IMR-90 (cell line): ENCODE results near the gene DGKB. TPM values are rescaled to one million over a fixed set of nuclear protein-coding genes. Genes with fewer than 3 reads are reported as not detected.

Source experiments
- ATAC-seq: fragments of 200-7000 bp; cut with Tn5 transposase; 2 replicates; pipeline ENCODE4 v1.9.1; 2020; ENCODE audit warnings: low read depth, mild to moderate bottlenecking, moderate library complexity
- BruUV-seq: library from RNA; stranded (reverse); fragments of 400-500 nt; replicated peaks from 2 replicates; lab custom pipeline; 2021; lab: Mats Ljungman, UMichigan
- CTCF ChIA-PET: fragments of 300-600 bp; formaldehyde crosslinking; extraction: SDS; loops from one replicate; lab custom pipeline; 2021; ENCODE audit warnings: antibody characterized with exemption; lab: Yijun Ruan, JAX
- POLR2A ChIA-PET: fragments of 300-600 bp; sonication (Branson Sonifier 250); formaldehyde crosslinking; loops from one replicate; lab custom pipeline; 2022; ENCODE audit warnings: antibody characterized with exemption; ENCODE audit not compliant: unreplicated experiment; lab: Charles Lee
- DNase-seq: peaks from one replicate; pipeline ENCODE4 v3.0.0; 2013
- H2AFZ ChIP-seq: replicated peaks from 2 replicates; pipeline ENCODE3; 2013; ENCODE audit warnings: low read length, mild to moderate bottlenecking; ENCODE audit not compliant: poor library complexity
- H2AK5ac ChIP-seq: 2 replicates; pipeline ENCODE4 v1.6.1; 2013; ENCODE audit warnings: low read depth, low read length, inconsistent platforms
- H2AK9ac ChIP-seq: replicated peaks from 2 replicates; pipeline ENCODE3; 2013; ENCODE audit warnings: mild to moderate bottlenecking, low read depth, low read length, moderate library complexity; ENCODE audit not compliant: poor library complexity
- H2BK120ac ChIP-seq: 2 replicates; pipeline ENCODE4 v1.6.1; 2013; ENCODE audit warnings: low read depth, low read length, inconsistent platforms
- H2BK15ac ChIP-seq: 3 replicates; pipeline ENCODE4 v1.6.1; 2013; ENCODE audit warnings: low read depth, low read length, inconsistent platforms
- H2BK20ac ChIP-seq: 2 replicates; pipeline ENCODE4 v1.6.1; 2013; ENCODE audit warnings: low read depth, mild to moderate bottlenecking, inconsistent platforms, low read length, moderate library complexity
- H2BK5ac ChIP-seq: 2 replicates; pipeline ENCODE4 v1.6.1; 2013; ENCODE audit warnings: mild to moderate bottlenecking, low read depth, low read length, inconsistent platforms; ENCODE audit not compliant: poor library complexity, severe bottlenecking
- H3K14ac ChIP-seq: replicated peaks from 2 replicates; pipeline ENCODE4 v1.6.1; 2013; ENCODE audit warnings: low read depth, low read length, inconsistent platforms
- H3K18ac ChIP-seq: 2 replicates; pipeline ENCODE4 v1.6.1; 2013; ENCODE audit warnings: low read depth, low read length, control low read depth
- H3K23ac ChIP-seq: 2 replicates; pipeline ENCODE4 v1.6.1; 2013; ENCODE audit warnings: low read depth, low read length, inconsistent platforms
- H3K27ac ChIP-seq: 2 replicates; pipeline ENCODE4 v1.5.1; 2013; ENCODE audit warnings: mild to moderate bottlenecking, control low read depth, low read length; ENCODE audit not compliant: insufficient read depth
- H3K27me3 ChIP-seq: 2 replicates; pipeline ENCODE4 v1.6.1; 2013; ENCODE audit warnings: low read length; ENCODE audit not compliant: control insufficient read depth, insufficient read depth
- H3K36me3 ChIP-seq: 2 replicates; pipeline ENCODE4 v1.6.1; 2013; ENCODE audit warnings: low read length, mixed read lengths; ENCODE audit not compliant: control insufficient read depth, insufficient read depth
- H3K4ac ChIP-seq: 2 replicates; pipeline ENCODE4 v1.6.1; 2013; ENCODE audit warnings: low read depth, low read length, inconsistent platforms
- H3K4me1 ChIP-seq: 2 replicates; pipeline ENCODE4 v1.6.1; 2013; ENCODE audit warnings: low read length, mixed read lengths; ENCODE audit not compliant: control insufficient read depth, insufficient read depth
- H3K4me2 ChIP-seq: 2 replicates; pipeline ENCODE4 v1.6.1; 2013; ENCODE audit warnings: low read depth, mild to moderate bottlenecking, control low read depth, low read length, moderate library complexity
- H3K4me3 ChIP-seq: 2 replicates; pipeline ENCODE4 v1.5.1; 2013; ENCODE audit warnings: low read depth, mild to moderate bottlenecking, control low read depth, low read length, moderate library complexity; ENCODE audit not compliant: insufficient read depth
- H3K56ac ChIP-seq: 2 replicates; pipeline ENCODE4 v1.6.1; 2013; ENCODE audit warnings: low read length, inconsistent platforms; ENCODE audit not compliant: insufficient read depth; ENCODE audit errors: extremely low read depth
- H3K79me1 ChIP-seq, 2 experiments: 2 replicates each; pipeline ENCODE4 v1.6.1; 2013; ENCODE audit warnings: low read length in 2 of 2, inconsistent platforms in 1 of 2, low read depth in 1 of 2
- H3K9ac ChIP-seq: 2 replicates; pipeline ENCODE4 v1.6.1; 2013; ENCODE audit warnings: low read depth, low read length, control low read depth
- H3K9me1 ChIP-seq: 2 replicates; pipeline ENCODE4 v1.6.1; 2013; ENCODE audit warnings: low read length, inconsistent platforms; ENCODE audit not compliant: insufficient read depth
- H3K9me3 ChIP-seq: 2 replicates; pipeline ENCODE4 v1.6.1; 2013; ENCODE audit warnings: low read length; ENCODE audit not compliant: control insufficient read depth, insufficient read depth
- H4K20me1 ChIP-seq: 2 replicates; pipeline ENCODE4 v1.6.1; 2013; ENCODE audit warnings: low read length, inconsistent platforms; ENCODE audit not compliant: insufficient read depth
- H4K5ac ChIP-seq: 2 replicates; pipeline ENCODE4 v1.6.1; 2013; ENCODE audit warnings: mild to moderate bottlenecking, low read depth, low read length, control low read depth
- H4K8ac ChIP-seq, 2 experiments: 2 replicates each; pipeline ENCODE4 v1.6.1; 2013; ENCODE audit warnings: low read depth in 2 of 2, low read length in 2 of 2, control low read depth in 1 of 2, inconsistent platforms in 1 of 2
- H4K91ac ChIP-seq: 2 replicates; pipeline ENCODE4 v1.6.1; 2013; ENCODE audit warnings: low read depth, low read length, inconsistent platforms; ENCODE audit not compliant: insufficient read depth
- CHD1 ChIP-seq: IDR thresholded peaks from 2 replicates; pipeline ENCODE4 v1.6.1; 2012; ENCODE audit warnings: low read depth, low read length, improper control_type of control experiment
- CTCF ChIP-seq: conservative IDR thresholded peaks from 2 replicates; pipeline ENCODE4 v1.5.1; 2012; ENCODE audit warnings: mild to moderate bottlenecking, low read depth, low read length, improper control_type of control experiment
- MAFK ChIP-seq: IDR thresholded peaks from 2 replicates; pipeline ENCODE4 v1.6.1; 2012; ENCODE audit warnings: low read depth, low read length, improper control_type of control experiment
- MAZ ChIP-seq: IDR thresholded peaks from 2 replicates; pipeline ENCODE4 v1.6.1; 2012; ENCODE audit warnings: low read depth, mild to moderate bottlenecking, low read length, improper control_type of control experiment, moderate library complexity, borderline replicate concordance
- MXI1 ChIP-seq: IDR thresholded peaks from 2 replicates; pipeline ENCODE4 v1.6.1; 2012; ENCODE audit warnings: low read depth, mild to moderate bottlenecking, low read length, moderate library complexity, borderline replicate concordance
- NFE2L2 ChIP-seq: fragments of 150-350 bp; IDR thresholded peaks from 2 replicates; pipeline ENCODE4 v1.6.1; 2016; ENCODE audit warnings: low read depth, mild to moderate bottlenecking, low read length
- RCOR1 ChIP-seq: IDR thresholded peaks from 2 replicates; pipeline ENCODE4 v1.6.1; 2012; ENCODE audit warnings: mild to moderate bottlenecking, low read length, improper control_type of control experiment; ENCODE audit not compliant: insufficient replicate concordance
- RFX5 ChIP-seq: IDR thresholded peaks from 2 replicates; pipeline ENCODE4 v1.8.0; 2012; ENCODE audit warnings: low read depth, mild to moderate bottlenecking, low read length, moderate library complexity
- SMC3 ChIP-seq: fragments of 150-350 bp; IDR thresholded peaks from 2 replicates; pipeline ENCODE4 v1.6.1; 2016; ENCODE audit warnings: low read depth, mild to moderate bottlenecking, antibody characterized with exemption, low read length, moderate library complexity
- USF2 ChIP-seq: fragments of 150-350 bp; IDR thresholded peaks from 2 replicates; pipeline ENCODE4 v1.6.1; 2017; ENCODE audit warnings: mild to moderate bottlenecking, antibody characterized with exemption, low read length, low read depth
- WGBS, 2 experiments: methylation state at CpG; one replicate each; pipeline versions ENCODE4 v1.1.5 to v1.1.7; 2013; ENCODE audit warnings: missing lambda C conversion rate in 2 of 2; ENCODE audit not compliant: insufficient read length in 1 of 2; ENCODE audit errors: extremely low coverage in 2 of 2; 5-methylcytosine and 5-hydroxymethylcytosine counted together
- dilution Hi-C: fragments of 300-500 bp; cut with HindIII; formaldehyde crosslinking; loops from one replicate; pipeline ENCODE4 v1.14.3; 2018; ENCODE audit warnings: low sequenced_read_pairs; ENCODE audit not compliant: unreplicated experiment
- in situ Hi-C: fragments of 300-500 bp; cut with MboI; formaldehyde crosslinking; loops from 3 replicates; pipeline ENCODE4 v1.14.3; 2019; ENCODE audit warnings: low sequenced_read_pairs, inconsistent platforms, mixed read lengths
- intact Hi-C: fragments of 100-400 bp; cut with micrococcal nuclease; formaldehyde crosslinking; loops from 2 replicates; pipeline ENCODE4 v1.10.0; 2022
- polyA plus RNA-seq, 3 experiments: library from polyadenylated mRNA; depleted of rRNA; stranded (reverse); fragments of >200 nt; gene quantifications; 2 replicates each; pipeline ENCODE4 v1.2.3, GENCODE V29; 2012; ENCODE audit warnings: low replicate concordance in 1 of 3
- total RNA-seq: library from RNA; depleted of rRNA; stranded (reverse); fragments of >200 nt; gene quantifications from 2 replicates; pipeline ENCODE4 v1.2.3, GENCODE V29; 2012

The DGKB gene
- total and polyA plus RNA-seq, 2 of the 4 experiments (the other 2 are of a cell fraction) = not detected

- TF ChIP-seq MAZ (no peak), RCOR1 (no peak), SMC3 (no peak), USF2 (no peak), MXI1 (no peak), NFE2L2 (no peak), CHD1 (no peak), RFX5 (no peak), MAFK (no peak), CTCF (no peak)
- no peak overlapping the region for H4K5ac ChIP-seq
- H3K23ac ChIP-seq = no peak overlapping the region
- CTCF ChIA-PET = no interaction called here
- no CpG with 5 or more reads among the region's 2 CpGs for WGBS, 2 experiments
- no peaks in the 10 kb centered on the region for H3K9me3 ChIP-seq
- H2BK20ac ChIP-seq = no peak overlapping the region
- H2BK120ac ChIP-seq = no peak overlapping the region
- dilution Hi-C loops (no loop called here), in situ Hi-C loops (no loop called here), intact Hi-C loops (no loop called here)
- H2BK5ac ChIP-seq = no peak overlapping the region
- BruUV-seq = no TSS peak
- no peaks in the 10 kb centered on the region for H3K27me3 ChIP-seq
- H3K4ac ChIP-seq = no peak overlapping the region
- no peak overlapping the region for H4K91ac ChIP-seq
- H3K4me3 ChIP-seq = no peak overlapping the region
- no peaks in the 10 kb centered on the region for H4K20me1 ChIP-seq
- no peak overlapping the region for H3K56ac ChIP-seq
- no peak overlapping the region for H3K4me2 ChIP-seq
- no peak overlapping the region for H2AK5ac ChIP-seq
- POLR2A ChIA-PET = no interaction called here
- no peak overlapping the region for H2AFZ ChIP-seq
- DNase-seq (no peak), ATAC-seq (no peak)
- no peak overlapping the region for H2AK9ac ChIP-seq
- H3K18ac ChIP-seq = no peak overlapping the region
- H3K27ac ChIP-seq = no peak overlapping the region
- no peak overlapping the region for H3K14ac ChIP-seq
- no peaks in the 10 kb centered on the region for H3K9me1 ChIP-seq
- no peak overlapping the region for H3K9ac ChIP-seq
- no peaks in the 10 kb centered on the region for H3K79me1 ChIP-seq
- H3K4me1 ChIP-seq = no peaks in the 10 kb centered on the region
- no peaks in the 10 kb centered on the region for H3K36me3 ChIP-seq
- H2BK15ac ChIP-seq = no peak overlapping the region
- no peak overlapping the region for H4K8ac ChIP-seq
These were observed 136.8 kb downstream of the DGKB start for GRCh38 chr7:14765731-14766130.
